ENCODE data around the gene APBB3. TPM values are rescaled to one million over a fixed set of nuclear protein-coding genes. Genes with fewer than 3 reads are reported as not detected.

Gene APBB3
- total and polyA plus RNA-seq, 9 of the 15 experiments (the other 6 are each of a cell fraction or from before 2014, with no cell fraction given): 0.17 to 24.3 (median 9.5) TPM

DNA sequence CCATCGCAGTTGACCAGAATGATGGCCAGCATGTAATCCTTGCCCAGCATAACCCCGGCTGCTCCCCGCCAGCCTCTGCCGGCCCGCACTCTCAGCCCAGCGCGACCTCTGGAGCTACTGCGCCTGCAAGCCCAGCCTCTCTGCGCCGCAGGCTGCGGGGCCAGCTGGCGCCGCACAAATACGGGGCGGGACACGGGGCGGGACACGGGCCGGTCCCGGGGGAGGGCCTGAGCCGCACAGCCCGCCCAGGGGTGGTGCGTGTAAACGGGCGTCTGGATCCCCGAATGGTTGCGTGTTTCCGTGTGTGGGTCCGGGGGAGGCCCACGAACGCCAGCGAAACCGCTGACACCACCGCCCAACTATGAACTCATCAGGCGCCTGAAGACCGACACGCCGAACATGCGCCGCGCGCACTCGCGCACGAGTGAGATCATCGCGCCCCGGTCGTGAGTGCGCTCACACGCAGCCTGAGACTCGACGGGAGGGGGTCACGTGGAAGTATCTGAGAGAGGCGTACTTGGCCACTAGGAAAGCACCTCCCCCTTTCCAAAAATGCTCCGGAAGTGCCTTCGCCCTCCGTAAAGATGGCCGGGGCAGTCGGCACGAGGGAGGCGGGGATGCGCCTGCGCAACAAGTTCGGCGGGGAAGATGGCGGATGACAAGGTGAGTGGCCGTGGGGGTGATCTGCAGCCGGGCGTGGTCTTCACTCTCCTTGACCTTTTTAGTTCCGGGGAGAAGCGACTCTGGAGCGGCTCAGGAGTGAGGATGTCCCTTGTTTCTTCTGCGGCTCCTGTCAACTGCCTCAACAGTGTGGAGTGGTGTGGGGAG lies at the start of gene APBB3, which contains the start of gene SLC35A4 (continued):
- TF ChIP-seq CREM (IDR thresholded peaks at IDR 0.05; ENCODE audit: low read depth) (peak; percentile 99), FOXM1 (IDR thresholded peaks at IDR 0.05; ENCODE audit: low read depth) (peak; percentile 61; the same call in 1 of the 2 replicates), FOXM1 (CRISPR knock-in tag; IDR thresholded peaks at IDR 0.05; ENCODE audit: low read depth) (peak; percentile 88; the same call in 1 of the 2 replicates), SMC3 (conservative IDR thresholded peaks at IDR 0.05; ENCODE audit: insufficient read depth, low read depth, low read length) (0 out of 2 replicates have a peak, but pooled peaks have one; percentile 17), CBX8 (IDR thresholded peaks at IDR 0.05; ENCODE audit: borderline replicate concordance, extremely low read depth, low read depth, low read length, poor library complexity, severe bottlenecking) (no peak), ZNF165 (CRISPR knock-in tag; IDR thresholded peaks at IDR 0.05; ENCODE audit: borderline replicate concordance) (no peak), BRCA1 (IDR thresholded peaks at IDR 0.05) (no peak), BRCA1 (CRISPR knock-in tag; IDR thresholded peaks at IDR 0.05) (no peak), CAMTA2 (CRISPR knock-in tag; conservative IDR thresholded peaks at IDR 0.05) (no peak), ETS2 (tag; IDR thresholded peaks at IDR 0.05; ENCODE audit: borderline replicate concordance, poor library complexity, severe bottlenecking) (no peak), RUNX1 (IDR thresholded peaks at IDR 0.05; ENCODE audit: low read depth) (0 out of 2 replicates have a peak, but pooled peaks have one; percentile 66), KAT7 (CRISPR knock-in tag; IDR thresholded peaks at IDR 0.05; ENCODE audit: borderline replicate concordance) (no peak), MEF2A (IDR thresholded peaks at IDR 0.05; ENCODE audit: control insufficient read depth, low read depth, low read length) (0 out of 2 replicates have a peak, but pooled peaks have one; percentile 21), SIN3B (IDR thresholded peaks at IDR 0.05; ENCODE audit: low read depth) (peak; percentile 77), CC2D1A (IDR thresholded peaks at IDR 0.05) (no peak)
- TF ChIP-seq, protein P1, sequence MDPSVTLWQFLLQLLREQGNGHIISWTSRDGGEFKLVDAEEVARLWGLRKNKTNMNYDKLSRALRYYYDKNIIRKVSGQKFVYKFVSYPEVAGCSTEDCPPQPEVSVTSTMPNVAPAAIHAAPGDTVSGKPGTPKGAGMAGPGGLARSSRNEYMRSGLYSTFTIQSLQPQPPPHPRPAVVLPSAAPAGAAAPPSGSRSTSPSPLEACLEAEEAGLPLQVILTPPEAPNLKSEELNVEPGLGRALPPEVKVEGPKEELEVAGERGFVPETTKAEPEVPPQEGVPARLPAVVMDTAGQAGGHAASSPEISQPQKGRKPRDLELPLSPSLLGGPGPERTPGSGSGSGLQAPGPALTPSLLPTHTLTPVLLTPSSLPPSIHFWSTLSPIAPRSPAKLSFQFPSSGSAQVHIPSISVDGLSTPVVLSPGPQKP (CRISPR knock-in tag; IDR thresholded peaks at IDR 0.05): no peak
- TF ChIP-seq, protein P2, sequence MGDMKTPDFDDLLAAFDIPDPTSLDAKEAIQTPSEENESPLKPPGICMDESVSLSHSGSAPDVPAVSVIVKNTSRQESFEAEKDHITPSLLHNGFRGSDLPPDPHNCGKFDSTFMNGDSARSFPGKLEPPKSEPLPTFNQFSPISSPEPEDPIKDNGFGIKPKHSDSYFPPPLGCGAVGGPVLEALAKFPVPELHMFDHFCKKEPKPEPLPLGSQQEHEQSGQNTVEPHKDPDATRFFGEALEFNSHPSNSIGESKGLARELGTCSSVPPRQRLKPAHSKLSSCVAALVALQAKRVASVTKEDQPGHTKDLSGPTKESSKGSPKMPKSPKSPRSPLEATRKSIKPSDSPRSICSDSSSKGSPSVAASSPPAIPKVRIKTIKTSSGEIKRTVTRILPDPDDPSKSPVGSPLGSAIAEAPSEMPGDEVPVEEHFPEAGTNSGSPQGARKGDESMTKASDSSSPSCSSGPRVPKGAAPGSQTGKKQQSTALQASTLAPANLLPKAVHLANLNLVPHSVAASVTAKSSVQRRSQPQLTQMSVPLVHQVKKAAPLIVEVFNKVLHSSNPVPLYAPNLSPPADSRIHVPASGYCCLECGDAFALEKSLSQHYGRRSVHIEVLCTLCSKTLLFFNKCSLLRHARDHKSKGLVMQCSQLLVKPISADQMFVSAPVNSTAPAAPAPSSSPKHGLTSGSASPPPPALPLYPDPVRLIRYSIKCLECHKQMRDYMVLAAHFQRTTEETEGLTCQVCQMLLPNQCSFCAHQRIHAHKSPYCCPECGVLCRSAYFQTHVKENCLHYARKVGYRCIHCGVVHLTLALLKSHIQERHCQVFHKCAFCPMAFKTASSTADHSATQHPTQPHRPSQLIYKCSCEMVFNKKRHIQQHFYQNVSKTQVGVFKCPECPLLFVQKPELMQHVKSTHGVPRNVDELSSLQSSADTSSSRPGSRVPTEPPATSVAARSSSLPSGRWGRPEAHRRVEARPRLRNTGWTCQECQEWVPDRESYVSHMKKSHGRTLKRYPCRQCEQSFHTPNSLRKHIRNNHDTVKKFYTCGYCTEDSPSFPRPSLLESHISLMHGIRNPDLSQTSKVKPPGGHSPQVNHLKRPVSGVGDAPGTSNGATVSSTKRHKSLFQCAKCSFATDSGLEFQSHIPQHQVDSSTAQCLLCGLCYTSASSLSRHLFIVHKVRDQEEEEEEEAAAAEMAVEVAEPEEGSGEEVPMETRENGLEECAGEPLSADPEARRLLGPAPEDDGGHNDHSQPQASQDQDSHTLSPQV (IDR thresholded peaks at IDR 0.05): peak; percentile 70
- TF ChIP-seq, protein P3, sequence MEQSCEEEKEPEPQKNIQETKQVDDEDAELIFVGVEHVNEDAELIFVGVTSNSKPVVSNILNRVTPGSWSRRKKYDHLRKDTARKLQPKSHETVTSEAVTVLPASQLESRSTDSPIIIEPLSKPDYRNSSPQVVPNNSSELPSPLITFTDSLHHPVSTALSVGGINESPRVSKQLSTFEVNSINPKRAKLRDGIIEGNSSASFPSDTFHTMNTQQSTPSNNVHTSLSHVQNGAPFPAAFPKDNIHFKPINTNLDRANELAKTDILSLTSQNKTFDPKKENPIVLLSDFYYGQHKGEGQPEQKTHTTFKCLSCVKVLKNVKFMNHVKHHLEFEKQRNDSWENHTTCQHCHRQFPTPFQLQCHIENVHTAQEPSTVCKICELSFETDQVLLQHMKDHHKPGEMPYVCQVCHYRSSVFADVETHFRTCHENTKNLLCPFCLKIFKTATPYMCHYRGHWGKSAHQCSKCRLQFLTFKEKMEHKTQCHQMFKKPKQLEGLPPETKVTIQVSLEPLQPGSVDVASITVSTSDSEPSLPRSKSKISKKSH (CRISPR knock-in tag; IDR thresholded peaks at IDR 0.05): no peak
- TF ChIP-seq, protein P4, sequence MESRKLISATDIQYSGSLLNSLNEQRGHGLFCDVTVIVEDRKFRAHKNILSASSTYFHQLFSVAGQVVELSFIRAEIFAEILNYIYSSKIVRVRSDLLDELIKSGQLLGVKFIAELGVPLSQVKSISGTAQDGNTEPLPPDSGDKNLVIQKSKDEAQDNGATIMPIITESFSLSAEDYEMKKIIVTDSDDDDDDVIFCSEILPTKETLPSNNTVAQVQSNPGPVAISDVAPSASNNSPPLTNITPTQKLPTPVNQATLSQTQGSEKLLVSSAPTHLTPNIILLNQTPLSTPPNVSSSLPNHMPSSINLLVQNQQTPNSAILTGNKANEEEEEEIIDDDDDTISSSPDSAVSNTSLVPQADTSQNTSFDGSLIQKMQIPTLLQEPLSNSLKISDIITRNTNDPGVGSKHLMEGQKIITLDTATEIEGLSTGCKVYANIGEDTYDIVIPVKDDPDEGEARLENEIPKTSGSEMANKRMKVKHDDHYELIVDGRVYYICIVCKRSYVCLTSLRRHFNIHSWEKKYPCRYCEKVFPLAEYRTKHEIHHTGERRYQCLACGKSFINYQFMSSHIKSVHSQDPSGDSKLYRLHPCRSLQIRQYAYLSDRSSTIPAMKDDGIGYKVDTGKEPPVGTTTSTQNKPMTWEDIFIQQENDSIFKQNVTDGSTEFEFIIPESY (CRISPR knock-in tag; IDR thresholded peaks at IDR 0.05): no peak

Measured in K562 (cell line).